Testis (tissue), 2 donors: ENCODE measurements around the gene RASAL3.

ENCODE experiments used
- POLR2A ChIP-seq: fragments of 450-650 bp; IDR thresholded peaks from one replicate; pipeline ENCODE4 v1.6.1; 2017; ENCODE audit warnings: antibody characterized with exemption, mild to moderate bottlenecking, moderate library complexity
- TF ChIP-seq, protein P1 (sequence below), 3 experiments: fragments of 450-650 bp in 2 of 3; fragments of 200-600 bp in 1 of 3; sonication (generic) in 1 of 3; IDR thresholded peaks; one replicate each; pipeline ENCODE4 v1.5.1; 2016 to 2019; ENCODE audit warnings: antibody characterized with exemption in 3 of 3, mild to moderate bottlenecking in 2 of 3, moderate library complexity in 1 of 3

DNA sequence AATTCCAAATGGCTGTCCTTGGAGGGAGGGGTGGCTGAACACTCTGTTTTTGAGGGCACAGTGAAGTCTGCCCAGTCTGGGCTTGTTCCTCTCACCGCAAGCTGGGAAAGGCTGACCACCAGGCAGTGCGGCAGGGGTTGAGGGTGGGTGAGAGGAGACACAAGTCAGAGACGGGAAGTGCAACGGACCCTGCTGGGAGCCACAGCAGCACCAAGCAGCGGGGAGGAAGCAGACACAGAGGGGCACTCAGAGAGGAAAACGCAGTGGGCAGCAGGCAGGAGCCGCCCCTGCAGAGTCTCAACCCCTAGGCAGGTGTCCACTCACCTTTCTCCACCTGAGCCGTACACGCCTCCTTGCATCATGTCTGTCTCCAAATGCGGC is 61.2 kb downstream of the RASAL3 start:
- TF ChIP-seq, protein P1, sequence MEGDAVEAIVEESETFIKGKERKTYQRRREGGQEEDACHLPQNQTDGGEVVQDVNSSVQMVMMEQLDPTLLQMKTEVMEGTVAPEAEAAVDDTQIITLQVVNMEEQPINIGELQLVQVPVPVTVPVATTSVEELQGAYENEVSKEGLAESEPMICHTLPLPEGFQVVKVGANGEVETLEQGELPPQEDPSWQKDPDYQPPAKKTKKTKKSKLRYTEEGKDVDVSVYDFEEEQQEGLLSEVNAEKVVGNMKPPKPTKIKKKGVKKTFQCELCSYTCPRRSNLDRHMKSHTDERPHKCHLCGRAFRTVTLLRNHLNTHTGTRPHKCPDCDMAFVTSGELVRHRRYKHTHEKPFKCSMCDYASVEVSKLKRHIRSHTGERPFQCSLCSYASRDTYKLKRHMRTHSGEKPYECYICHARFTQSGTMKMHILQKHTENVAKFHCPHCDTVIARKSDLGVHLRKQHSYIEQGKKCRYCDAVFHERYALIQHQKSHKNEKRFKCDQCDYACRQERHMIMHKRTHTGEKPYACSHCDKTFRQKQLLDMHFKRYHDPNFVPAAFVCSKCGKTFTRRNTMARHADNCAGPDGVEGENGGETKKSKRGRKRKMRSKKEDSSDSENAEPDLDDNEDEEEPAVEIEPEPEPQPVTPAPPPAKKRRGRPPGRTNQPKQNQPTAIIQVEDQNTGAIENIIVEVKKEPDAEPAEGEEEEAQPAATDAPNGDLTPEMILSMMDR (IDR thresholded peaks at IDR 0.05), result no peak
- TF ChIP-seq POLR2A, result no peak
